CD1c-positive myeloid dendritic cell (primary cell): ENCODE results near the gene HIPK2.

Experiments
- DNase-seq: peaks from one replicate; pipeline ENCODE4 v3.0.0-alpha.2; 2016; ENCODE audit errors: extremely low spot score

HIPK2 gene

DNA sequence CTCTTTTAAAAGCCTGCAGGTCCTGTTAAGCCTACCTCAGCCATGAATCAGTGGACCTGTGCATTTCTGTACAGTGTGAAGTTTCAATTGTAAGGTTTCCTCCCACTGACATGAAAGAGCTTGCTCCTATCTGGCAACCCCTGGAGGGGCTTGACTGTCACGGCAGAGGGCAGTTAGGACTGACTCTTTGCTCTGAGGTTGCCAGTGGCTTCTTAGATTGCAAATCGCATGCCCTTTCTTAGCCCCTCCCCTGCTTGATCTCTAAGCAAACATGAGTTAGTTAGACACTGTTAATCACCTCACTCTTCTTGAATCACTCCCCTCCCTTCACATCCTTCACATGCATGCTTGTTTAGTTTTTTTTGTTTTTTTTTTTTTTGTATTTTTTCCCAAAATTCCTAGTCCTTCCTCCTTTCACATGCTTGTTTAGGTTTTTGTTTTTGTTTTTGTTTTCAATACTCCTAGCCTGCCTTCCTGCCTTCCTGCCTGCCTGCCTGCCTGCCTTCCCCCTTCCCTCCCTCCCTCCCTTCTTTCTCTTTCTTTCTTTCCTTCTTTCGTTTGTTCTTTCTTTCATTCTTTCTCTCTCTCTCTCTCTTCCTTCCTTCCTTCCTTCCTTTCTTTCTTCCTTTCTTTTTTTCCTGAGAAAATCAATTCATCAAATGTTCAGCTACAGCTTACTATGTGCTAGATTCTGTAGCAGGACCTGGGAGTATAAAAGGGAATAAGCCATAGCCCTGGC lies 6.0 kb upstream of the HIPK2 start:
- DNase-seq: no peak

DNA sequence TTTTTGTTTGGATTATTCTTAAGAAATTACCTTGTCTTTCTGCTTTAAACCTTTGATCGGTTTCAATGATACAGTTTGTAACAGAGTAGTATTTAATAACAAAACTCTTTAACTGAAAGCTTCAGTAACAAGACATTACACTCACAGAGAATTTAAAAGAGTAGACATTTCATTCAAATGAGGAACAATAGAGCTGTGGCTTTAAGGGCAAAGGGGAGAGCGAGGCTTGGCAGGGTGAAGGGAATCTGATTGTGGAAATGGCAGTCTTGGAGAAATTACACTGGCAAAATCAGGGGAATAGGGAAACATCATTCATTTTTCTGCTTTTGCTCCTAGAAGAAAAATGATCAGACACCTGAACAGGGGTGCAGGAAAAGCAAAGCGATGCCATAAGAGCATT lies 5.1 kb upstream of the HIPK2 start:
- peak; percentile 18 for DNase-seq

DNA sequence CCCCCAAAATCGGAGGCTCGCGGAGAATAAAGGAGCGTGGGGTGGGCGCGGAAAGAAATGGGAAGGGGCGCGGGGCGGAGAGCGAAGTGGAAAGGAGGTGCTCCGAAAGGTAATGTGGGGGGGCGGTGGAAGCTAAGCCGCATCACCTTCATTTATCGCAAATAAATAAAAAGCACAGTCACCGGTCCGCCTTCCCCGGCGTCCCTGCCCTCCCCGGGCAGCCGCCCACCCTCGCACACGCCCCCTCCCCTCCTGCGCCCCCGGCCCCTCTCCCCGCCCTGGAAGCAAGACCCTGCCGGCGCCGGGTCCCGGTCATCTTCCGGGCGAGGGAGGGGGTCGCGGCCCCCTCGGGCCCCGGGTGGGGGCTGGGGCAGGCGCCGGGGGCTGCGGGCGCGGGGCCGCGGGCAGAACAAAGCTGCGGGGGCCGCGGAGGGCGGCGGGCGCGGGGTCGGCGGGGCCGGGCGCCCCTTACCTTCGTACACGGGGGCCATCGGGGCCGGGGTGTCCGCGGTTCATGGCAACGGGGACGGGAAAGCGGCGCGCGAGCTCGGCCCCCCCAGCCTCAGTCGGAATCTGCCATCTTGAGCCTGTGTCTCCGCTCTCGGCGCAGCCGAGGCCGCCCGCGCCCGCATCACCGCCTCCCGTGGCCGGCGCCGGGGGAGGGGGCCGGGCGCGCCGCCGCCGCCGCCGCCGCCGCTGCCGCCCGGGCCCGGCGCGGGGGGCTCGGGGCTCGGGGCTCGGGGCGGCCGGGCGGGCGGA lies 486 bp downstream of the HIPK2 start:
- peak; percentile 59 for DNase-seq

DNA sequence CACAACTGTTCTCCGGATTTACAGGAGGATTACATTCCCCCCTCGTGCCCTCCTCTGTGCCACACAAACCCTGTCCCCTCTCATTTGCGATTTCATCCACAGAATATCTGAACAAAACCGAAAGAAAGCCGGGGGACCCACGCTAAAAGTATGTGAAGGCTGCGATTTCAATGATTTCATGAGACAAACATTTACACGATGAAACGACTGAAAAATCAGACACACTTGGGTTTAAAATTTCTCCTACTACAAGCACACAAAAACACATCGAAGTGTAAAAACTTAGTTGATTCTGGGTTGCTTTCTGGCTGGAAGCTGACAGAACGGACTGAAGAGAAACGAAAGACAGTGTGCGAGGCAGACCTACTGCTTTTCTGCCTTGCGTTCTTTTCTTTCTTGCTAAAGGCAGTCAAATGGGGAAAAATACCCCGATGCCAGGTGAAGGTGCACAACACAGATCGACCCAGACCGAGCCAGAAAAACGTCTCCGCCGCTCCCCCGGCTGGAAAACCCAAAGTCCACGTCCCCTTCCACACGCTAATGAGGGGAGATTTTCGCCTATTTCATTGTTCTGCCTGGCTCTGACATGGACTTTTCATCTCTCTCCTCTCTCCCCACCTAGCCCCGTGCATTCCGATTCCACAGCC lies 1.2 kb downstream of the HIPK2 start:
- DNase-seq: peak; percentile 27

DNA sequence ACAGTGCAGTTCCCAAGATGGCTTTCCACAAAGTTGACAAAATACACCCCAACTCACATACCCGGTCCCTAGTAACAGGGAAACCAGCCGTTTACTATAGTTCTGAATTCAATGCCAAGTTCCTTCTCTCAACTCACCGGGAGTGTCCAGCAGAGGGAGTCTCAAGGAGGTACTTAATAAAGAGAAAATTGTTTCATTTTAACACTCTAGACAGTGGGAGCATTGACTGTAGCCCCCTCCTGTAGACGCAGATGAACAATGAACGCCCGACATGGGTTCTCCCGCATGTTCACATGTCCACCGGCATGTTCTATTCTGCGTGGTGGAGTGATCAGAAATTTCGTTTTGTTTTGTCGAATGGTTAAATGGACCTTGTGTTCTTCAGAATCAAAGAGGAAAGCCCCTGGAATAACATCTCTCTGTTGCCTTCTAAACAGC lies 1.9 kb downstream of the HIPK2 start:
- DNase-seq: peak; percentile 81

DNA sequence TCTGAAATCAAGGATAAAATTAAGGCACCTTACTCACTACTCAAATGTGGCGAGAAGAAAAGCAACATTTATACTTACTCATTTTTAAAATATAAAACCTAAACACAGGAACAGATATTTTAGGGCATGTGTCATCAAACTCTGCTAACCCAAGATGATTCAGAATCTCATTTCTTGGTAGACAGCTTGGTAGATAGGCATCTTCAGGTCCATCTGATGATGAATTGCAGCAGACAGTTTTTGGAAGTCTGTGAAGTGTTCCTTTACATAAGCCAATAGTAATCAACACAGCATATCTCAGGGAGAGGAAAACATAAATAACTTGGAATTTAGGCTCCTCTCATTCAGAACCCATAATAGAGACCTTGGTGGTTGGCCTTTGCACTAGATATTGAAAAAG lies 3.4 kb downstream of the HIPK2 start:
- peak; percentile 17 for DNase-seq

DNA sequence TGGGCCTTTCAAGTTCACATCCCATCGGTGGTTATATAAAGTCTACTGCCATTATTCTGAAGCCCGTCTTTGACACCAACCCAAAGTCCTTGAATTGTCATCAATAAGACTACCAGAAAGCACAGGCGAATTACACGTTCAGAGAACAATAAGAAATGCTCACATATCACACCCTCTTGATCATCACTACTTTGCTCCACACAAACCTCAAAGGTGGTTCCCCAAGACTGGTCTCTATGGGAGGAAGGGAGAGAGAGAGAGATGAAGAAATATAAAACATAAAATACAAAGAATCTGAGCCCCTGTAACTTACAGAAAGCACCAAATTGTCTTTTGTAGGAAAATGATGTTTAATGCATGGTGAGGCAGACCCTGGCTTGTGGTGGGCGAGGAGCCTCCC lies 4.4 kb downstream of the HIPK2 start:
- no peak for DNase-seq

DNA sequence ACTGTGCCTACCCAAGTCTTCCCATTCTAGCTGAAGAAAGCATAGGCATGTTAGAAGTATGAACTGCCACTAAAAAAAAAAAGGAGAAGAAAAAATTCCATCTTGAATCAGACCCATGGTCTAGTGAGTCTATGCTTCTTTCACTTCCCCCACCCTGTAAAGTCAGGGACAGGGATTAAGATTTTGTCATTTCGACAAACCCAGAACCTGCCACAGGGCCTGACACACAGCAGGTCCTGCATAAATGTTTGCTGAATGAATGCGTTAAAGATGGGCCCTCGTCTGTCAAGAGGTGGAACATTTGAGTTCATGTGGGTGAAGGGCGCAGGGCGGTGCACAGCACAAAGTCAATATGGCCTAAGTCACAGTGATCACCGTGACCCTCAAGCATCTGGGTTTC lies 4.9 kb downstream of the HIPK2 start:
- peak; percentile 80 for DNase-seq

DNA sequence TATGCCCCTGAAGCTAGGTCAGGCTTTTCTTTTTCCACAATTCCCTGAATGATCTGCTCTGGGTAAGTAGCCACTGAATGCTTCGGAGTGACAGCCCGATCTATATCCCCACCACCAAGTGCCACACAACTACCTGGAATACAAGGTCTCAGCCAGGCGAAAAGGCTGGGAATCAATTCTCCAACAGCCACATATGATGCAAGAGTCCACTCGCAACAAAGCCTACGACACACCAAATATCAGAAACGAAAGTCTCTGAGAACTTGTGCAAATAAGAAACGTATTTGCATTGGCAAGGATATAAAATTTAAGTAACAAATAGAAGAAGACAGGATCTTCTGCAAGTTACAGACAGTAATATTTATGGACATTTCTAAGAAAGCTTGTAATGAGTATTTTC lies 5.7 kb downstream of the HIPK2 start:
- peak; percentile 24 for DNase-seq

DNA sequence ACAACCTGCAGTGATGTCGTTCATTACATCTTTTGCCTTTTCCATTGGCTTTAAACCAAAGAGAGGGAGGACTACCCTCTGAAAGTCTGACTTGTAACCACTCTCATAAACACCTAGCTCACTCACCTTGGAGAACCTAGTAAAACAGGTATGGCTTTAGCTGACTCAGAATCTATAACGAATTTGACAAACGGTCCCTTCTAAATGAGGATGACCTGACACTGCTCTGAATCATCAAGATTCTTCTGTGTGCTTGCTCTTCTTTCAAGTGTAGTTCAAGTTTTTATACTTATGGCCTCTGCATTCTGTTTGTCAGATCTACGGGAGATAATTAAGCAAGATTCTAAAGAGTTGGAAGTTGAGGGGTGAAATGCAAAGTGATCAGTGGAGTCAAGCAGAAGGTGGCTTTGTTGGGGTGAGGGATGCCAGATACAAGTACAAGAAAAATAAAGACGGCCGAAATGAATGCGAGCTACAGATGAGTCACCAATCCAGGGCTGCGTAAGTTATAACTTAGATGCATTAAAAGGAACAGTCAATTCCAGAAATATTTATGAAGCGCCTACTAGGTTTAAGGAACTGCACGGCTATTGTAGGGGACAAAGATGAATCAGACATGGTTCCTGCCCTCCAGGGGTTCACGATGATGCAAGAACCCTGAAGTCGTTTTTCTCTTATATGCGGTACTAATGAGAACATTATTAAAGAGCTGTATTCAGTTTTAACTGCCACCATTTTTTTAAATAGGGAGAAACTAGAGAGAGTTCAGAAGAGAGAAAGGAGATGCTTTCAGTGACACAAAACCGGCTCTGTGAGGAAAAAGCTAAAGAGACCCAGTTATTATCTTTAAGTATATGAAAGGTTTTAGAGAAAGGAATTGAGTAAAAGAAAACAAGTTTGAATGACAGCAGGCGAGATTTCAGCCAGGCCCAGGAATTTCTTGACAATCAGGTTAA lies 6.5 kb downstream of the HIPK2 start:
- peak; percentile 87 for DNase-seq

DNA sequence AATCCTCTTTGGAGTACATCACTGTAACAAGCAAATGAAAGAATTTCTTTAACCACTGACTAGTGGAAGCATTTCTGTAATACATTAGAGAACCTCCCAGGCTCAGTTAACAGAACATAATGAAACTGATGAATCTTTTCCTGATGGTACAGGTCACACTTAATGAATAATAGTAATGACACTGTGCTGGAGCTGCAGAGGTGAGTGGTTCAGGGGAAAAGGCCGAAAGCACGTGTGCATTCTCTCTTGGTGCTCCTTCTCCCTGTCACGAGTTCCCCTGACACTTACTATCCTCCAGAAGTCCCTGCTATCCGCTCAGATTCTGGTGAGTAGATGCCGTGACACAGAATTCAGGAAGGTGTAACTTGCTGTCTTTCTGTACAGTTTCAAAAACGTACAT lies 8.0 kb downstream of the HIPK2 start:
- no peak for DNase-seq

DNA sequence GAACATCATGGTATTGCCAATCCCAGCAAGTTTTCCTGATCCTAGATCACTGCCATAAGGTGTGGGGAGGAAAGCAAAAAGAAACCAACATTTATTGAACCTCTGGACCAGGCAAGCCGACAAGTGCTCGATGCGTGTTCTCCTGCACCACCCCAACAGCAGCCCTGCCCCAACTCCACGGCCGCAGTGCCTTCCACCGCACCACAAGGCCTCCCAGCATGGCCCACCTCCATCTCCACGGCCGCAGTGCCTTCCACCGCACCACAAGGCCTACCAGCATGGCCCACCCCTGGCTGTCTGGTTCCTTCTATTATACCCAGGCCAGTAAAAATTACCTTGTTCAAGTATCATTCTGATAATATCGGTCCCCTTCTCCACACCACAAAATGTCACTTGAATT lies 8.7 kb downstream of the HIPK2 start:
- no peak for DNase-seq

DNA sequence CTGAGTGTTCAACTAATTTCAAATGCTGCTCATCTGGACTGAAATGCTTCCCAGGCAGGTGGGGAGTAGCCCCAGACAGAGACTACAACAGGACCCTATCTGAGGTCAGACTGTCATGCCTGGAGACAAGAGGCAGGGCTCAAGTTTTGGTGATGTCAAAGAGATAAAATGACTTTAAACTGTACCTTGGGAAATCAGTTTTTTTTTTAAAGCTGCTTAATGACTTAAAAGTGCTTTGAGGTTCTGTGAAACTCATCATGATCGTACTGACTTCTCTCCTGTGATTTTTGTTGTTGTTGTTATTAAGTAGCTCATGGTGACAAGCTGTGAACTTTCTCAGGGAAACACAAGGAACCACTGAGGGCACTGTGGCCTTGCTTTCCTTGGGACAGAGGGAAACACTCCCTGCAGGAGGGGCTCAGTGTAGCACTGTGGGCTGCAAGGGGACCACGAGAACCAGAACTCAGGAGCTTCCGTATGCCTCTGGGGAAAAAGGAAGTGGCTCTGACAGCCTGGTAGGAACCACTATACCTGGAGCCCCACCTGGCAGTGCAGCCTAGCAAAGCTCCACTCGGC lies 9.5 kb downstream of the HIPK2 start:
- DNase-seq: peak; percentile 24

DNA sequence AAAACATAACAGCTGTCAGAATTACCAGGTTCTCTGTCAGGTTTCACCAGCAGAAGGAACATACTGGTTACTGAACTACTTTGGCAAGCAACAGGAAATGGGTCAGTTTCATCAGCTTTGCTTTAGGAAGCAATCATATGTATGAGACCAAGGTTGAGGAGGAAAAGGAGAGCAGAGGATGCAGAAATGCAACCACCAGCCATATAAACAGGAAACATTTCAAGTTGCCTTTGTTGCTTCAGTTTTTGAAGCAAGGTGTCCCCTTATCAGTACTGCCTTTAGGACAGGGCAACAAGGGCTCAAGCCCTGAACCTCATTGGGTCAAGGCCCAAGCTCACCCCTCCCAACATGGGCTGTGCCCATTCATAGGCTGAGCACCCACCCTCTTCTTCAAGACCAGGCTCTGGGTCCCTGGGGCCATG lies 10.2 kb downstream of the HIPK2 start:
- peak; percentile 34 for DNase-seq

DNA sequence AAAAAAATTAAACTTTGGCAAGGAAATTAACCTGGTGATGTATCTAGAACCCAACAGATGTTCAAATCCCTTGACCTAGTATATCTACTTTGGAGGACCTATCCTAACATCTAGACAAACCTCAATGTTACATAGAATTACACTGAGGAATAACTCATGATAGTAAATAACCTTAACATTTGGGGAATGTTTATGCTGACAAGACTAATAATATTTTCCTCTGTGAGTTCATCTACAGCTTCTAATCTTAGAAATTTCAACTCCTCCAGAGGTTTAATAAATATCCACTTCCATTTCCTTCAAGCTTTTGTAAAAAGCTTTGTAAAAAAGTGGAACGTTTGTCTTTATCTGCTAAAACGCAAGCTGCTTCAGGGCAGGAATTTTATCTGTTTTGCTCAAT lies 12.7 kb downstream of the HIPK2 start:
- no peak for DNase-seq

DNA sequence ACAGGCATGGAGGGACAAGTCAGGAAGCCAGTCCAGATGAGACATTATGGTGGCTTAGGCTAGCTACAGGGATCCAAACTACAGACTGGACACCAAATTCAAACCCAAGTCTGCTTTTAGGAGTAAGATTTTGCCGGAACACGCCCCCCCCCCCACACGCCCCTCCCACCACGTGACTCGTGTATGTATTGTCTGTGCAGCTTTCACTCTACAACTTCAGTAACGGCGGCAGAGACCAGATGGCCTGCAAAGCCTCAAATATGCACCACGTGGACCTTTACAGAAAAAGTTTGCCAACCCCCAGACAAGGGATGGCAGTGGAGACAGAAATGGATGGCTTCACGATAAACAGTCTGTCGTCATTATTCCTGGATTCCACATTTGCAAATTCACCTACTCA lies 14.5 kb downstream of the HIPK2 start:
- no peak for DNase-seq

DNA sequence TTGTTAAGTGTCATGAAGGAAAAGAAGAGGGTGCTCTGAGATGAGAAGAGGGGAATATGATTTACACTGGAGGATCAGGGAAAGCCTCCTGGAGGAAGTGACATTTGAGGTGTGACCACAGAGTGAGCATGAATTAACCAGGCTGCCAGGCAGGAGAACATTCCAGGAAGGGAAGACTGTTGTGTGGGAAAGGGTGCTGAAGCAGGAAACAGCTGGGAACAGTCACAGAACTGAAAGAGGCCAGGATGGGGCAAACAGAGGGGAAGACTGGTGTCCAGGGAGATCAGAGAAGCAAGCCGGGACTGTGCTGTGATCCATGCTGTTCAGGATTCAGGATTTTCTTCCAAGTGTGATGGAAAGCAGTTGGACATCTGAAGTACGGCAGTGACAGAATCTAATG lies 14.9 kb downstream of the HIPK2 start:
- no peak for DNase-seq

DNA sequence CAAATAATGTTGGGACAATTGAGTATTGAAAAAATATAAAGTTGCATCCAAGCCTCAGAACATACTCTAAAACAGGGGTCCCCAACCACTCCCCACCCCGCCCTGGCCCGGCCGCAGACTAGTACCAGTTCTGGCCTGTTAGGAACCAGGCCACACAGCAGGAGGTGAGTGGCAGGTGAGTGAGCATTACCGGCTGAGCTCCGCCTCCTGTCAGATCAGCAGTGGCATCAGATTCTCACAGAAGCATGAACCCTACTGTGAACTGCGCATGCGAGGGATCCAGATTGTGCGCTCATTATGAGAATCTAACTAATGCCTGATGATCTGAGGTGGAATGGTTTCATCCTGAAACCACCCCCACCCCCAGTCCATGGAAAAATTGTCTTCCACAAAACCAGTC lies 19.4 kb downstream of the HIPK2 start:
- DNase-seq: no peak

DNA sequence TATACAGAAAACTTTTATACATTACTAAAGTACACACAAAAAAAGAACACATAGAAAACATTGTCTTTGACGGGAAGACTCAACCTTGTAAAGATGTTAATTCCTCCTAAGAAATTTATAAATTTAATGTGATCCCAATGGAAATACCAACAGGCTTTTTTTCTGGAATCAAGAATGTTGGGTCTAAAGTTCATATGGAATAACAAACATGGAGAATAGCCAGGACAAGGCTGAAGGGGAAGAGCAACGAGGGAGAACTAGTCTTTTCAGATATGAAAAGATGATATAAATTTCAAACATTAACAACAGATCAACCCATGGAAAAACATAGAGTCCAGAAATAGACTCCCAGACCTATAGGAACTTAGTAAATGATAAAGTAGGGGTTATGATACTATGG lies 19.8 kb downstream of the HIPK2 start:
- no peak for DNase-seq

DNA sequence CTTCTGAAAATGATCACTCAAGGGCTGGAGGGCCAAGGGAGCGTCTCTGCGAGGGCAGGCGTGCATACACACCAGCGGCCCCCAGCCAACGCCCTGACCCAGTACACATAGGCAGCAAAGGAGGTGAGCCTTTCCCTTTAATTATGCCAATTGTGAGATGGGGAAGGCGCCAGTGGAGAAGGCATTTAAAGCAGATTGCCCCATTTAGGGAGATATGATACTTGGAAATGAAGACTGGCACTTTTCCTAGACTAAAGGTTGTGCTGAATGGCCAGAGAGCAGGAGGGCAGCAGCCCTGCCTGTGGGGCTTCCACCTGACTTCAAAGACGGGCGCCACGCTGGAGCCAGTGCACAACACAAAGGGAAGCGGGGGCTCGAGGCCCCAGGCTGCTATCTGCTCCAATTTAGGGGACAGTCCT lies 24.1 kb downstream of the HIPK2 start:
- no peak for DNase-seq

DNA sequence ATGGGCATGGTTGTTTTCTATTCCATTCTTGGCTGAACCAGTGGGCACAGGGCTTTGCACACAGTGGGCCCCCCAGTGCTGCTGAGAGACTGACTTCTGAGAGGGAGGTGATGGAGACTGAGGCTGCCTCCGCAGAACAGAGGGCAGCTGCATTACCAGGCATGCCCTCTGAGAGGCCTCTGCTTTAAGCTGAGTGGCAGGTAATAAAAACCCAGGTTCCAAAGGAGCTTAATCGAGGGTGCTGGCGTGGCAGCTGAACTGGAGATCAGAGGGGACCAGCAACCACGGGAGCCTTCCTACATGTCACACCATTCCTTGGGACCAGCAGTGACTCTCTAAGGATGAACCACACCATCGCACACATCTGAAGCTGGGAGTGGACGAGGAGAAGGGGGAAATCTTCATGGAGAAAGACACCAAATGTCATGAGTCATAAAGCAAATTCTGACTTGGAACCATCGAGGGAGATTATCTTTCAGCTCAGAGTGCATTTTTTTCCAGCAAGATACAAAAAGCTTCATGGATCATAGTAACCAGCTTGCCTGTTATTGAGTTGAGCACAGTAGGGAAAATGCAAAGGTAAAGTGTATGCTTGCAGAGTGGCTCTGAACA lies 24.6 kb downstream of the HIPK2 start:
- DNase-seq: no peak
